Right lobe of liver (tissue), 4 donors: ENCODE measurements around the gene ANKRD60.

Experiments used
- POLR2A ChIP-seq: fragments of 450-650 bp; IDR thresholded peaks from one replicate; pipeline ENCODE4 v1.6.1; 2017; ENCODE audit warnings: antibody characterized with exemption, mild to moderate bottlenecking
- TF ChIP-seq, protein P1 (sequence below), 4 donors: fragments of 200-600 bp in 3 of 4; fragments of 450-650 bp in 1 of 4; IDR thresholded peaks; one replicate each; pipeline versions ENCODE4 v1.5.1 to v1.8.0; 2016 to 2022; ENCODE audit warnings: antibody characterized with exemption in 4 of 4, mild to moderate bottlenecking in 2 of 4
- donor health status: DM: no; HTN: no; CAD: no.
- donor health status: DM: no; HTN: no; CAD: no.
- donor health status: DM: no; HTN: yes; CAD: no.

DNA sequence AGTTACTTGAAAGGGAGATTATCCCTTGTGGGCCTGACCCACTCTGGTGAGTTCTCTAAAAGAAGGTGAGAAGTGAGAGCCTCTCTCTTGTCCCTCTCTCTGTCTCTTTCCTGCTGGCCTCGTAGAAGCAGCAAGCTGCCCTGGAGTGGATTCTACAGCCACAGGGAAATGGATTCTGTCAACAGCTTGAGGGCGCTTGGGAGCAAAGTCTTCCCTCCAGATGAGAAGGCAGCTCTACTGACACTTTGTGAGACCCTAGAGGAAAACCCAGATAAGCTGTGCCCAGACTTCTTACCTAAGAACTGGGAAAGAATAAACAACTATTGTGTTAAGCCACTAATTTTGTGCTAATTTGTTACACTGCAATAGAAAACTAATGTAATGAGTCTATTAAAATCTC is 39.9 kb downstream of the ANKRD60 start:
- TF ChIP-seq, protein P1, sequence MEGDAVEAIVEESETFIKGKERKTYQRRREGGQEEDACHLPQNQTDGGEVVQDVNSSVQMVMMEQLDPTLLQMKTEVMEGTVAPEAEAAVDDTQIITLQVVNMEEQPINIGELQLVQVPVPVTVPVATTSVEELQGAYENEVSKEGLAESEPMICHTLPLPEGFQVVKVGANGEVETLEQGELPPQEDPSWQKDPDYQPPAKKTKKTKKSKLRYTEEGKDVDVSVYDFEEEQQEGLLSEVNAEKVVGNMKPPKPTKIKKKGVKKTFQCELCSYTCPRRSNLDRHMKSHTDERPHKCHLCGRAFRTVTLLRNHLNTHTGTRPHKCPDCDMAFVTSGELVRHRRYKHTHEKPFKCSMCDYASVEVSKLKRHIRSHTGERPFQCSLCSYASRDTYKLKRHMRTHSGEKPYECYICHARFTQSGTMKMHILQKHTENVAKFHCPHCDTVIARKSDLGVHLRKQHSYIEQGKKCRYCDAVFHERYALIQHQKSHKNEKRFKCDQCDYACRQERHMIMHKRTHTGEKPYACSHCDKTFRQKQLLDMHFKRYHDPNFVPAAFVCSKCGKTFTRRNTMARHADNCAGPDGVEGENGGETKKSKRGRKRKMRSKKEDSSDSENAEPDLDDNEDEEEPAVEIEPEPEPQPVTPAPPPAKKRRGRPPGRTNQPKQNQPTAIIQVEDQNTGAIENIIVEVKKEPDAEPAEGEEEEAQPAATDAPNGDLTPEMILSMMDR (IDR thresholded peaks at IDR 0.05): no peak
- no peak for TF ChIP-seq POLR2A
